Measurements from ENCODE around the gene SDC1.

Gene SDC1

GRCh38 chr2:20226152-20226545 lies 1.2 kb upstream of the SDC1 start:
- no peak for DNase-seq

- peak; percentile 27 for DNase-seq
These were observed 593 bp upstream of the SDC1 start for GRCh38 chr2:20225294-20226151.

- no peak for DNase-seq
These were observed 690 bp downstream of the SDC1 start for GRCh38 chr2:20224164-20224715.

- DNase-seq = no peak
These were observed 1.3 kb downstream of the SDC1 start for GRCh38 chr2:20223407-20224163.

- DNase-seq = no peak
These were observed 2.0 kb downstream of the SDC1 start for GRCh38 chr2:20222769-20223406.

GRCh38 chr2:20222014-20222768 lies 2.7 kb downstream of the SDC1 start:
- DNase-seq = no peak

- DNase-seq = no peak
These were observed 3.4 kb downstream of the SDC1 start for GRCh38 chr2:20221555-20221973.

GRCh38 chr2:20220806-20221554 lies 4.0 kb downstream of the SDC1 start:
- DNase-seq = no peak

- DNase-seq = no peak
These were observed 5.1 kb downstream of the SDC1 start for GRCh38 chr2:20219763-20220380.

GRCh38 chr2:20218331-20219320 lies 6.3 kb downstream of the SDC1 start:
- no peak for DNase-seq

GRCh38 chr2:20217041-20217970 lies 7.6 kb downstream of the SDC1 start:
- no peak for DNase-seq

GRCh38 chr2:20216130-20217025 lies 8.6 kb downstream of the SDC1 start:
- DNase-seq = no peak

- no peak for DNase-seq
These were observed 9.5 kb downstream of the SDC1 start for GRCh38 chr2:20215183-20216040.

GRCh38 chr2:20214566-20215182 lies 10.3 kb downstream of the SDC1 start:
- DNase-seq = no peak

GRCh38 chr2:20213651-20214565 lies 11.0 kb downstream of the SDC1 start:
- DNase-seq = no peak

Measured in stimulated activated CD4-positive, alpha-beta T cell treated with anti-CD3 and anti-CD28 coated beads, Interleukin-1b, Interleukin-23, amount 100 ng/mL, for 48 hours (primary cell).